GM19023 (cell line): ENCODE measurements around the gene ZNF343.

Source experiments
- ATAC-seq: cut with Tn5 transposase; IDR thresholded peaks from one replicate; pipeline ENCODE4 v1.9.1; 2021; ENCODE audit warnings: mild to moderate bottlenecking, moderate library complexity; ENCODE audit not compliant: unreplicated experiment

The ZNF343 gene

GRCh38 chr20:2446845-2447244 is 61.9 kb downstream of the ZNF343 start:
- no peak for ATAC-seq
